ENCODE data around the gene TEX48. TPM values are rescaled to one million over a fixed set of nuclear protein-coding genes. Genes with fewer than 3 reads are reported as not detected.

TEX48 gene
- total RNA-seq, 1 experiment from 2014 or later, result not detected

DNA sequence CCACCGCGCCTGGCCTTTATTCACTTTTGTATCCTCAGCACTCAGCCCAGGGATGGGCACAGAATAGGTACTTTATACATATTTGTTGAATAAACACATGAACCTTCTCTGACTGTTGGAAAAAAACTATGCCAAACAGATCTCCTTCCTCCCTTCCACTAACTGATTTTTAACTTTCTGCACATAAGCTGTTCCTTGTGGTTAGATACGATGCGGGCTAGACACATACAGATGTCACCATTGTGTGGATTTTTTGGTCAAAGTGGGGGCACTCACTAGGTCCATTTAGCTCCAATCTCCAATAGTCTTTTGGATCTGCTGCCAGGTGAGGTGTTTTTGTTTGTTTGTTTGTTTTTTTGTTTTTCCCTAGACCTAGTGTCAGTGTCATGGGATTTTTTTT is 5.1 kb downstream of the TEX48 start:
- no peak for DNase-seq
- no peaks in the 10 kb centered on the region for H3K9me3 Mint-ChIP-seq (ENCODE audit: unreplicated experiment)
- H3K36me3 ChIP-seq (ENCODE audit: control insufficient read depth, insufficient read depth, low read length), result no peaks in the 10 kb centered on the region
- H3K4me1 Mint-ChIP-seq (ENCODE audit: low read depth, unreplicated experiment), result peaks cover 15% of the 10 kb centered on the region
- ChIA-PET CTCF (no interaction called here), POLR2A (no interaction called here)
- peaks cover 9% of the 10 kb centered on the region for H3K27me3 Mint-ChIP-seq (ENCODE audit: insufficient read depth, unreplicated experiment)
- H3K27me3 ChIP-seq (replicated peaks; ENCODE audit: control insufficient read depth, insufficient read depth, low read length), result no peaks in the 10 kb centered on the region
- H3K36me3 Mint-ChIP-seq (ENCODE audit: insufficient read depth, unreplicated experiment), result no peaks in the 10 kb centered on the region
- BruUV-seq (replicated peaks), result no TSS peak
- no peaks in the 10 kb centered on the region; the same call in 1 of the 2 replicates for H3K4me1 ChIP-seq
- H3K4me3 Mint-ChIP-seq (ENCODE audit: unreplicated experiment), result no peak overlapping the region
- no peaks in the 10 kb centered on the region for H3K9me3 ChIP-seq
- no peak overlapping the region for H3K27ac Mint-ChIP-seq (ENCODE audit: unreplicated experiment)
- intact Hi-C loops (cut with micrococcal nuclease; ENCODE audit: unreplicated experiment), result no loop called here
- TF ChIP-seq, protein P1, sequence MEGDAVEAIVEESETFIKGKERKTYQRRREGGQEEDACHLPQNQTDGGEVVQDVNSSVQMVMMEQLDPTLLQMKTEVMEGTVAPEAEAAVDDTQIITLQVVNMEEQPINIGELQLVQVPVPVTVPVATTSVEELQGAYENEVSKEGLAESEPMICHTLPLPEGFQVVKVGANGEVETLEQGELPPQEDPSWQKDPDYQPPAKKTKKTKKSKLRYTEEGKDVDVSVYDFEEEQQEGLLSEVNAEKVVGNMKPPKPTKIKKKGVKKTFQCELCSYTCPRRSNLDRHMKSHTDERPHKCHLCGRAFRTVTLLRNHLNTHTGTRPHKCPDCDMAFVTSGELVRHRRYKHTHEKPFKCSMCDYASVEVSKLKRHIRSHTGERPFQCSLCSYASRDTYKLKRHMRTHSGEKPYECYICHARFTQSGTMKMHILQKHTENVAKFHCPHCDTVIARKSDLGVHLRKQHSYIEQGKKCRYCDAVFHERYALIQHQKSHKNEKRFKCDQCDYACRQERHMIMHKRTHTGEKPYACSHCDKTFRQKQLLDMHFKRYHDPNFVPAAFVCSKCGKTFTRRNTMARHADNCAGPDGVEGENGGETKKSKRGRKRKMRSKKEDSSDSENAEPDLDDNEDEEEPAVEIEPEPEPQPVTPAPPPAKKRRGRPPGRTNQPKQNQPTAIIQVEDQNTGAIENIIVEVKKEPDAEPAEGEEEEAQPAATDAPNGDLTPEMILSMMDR (IDR thresholded peaks at IDR 0.05; ENCODE audit: insufficient read depth in 1 of 2, low read depth in 1 of 2, low read length in 1 of 2, severe bottlenecking in 1 of 2, unreplicated experiment in 1 of 2), result no peak
- H3K4me3 ChIP-seq (ENCODE audit: low read depth, low read length), result no peak overlapping the region

- CTCF ChIA-PET, result no interaction called here
- peaks cover 9% of the 10 kb centered on the region for H3K4me1 Mint-ChIP-seq (ENCODE audit: low read depth, unreplicated experiment)
- H3K9me3 Mint-ChIP-seq (ENCODE audit: unreplicated experiment), result no peaks in the 10 kb centered on the region
- Histone ChIP-seq H3K4me1 (no peaks in the 10 kb centered on the region; the same call in 1 of the 2 replicates), H3K9me3 (no peaks in the 10 kb centered on the region), H3K4me3 (ENCODE audit: low read depth, low read length) (no peak overlapping the region), H3K36me3 (ENCODE audit: control insufficient read depth, insufficient read depth, low read length) (no peaks in the 10 kb centered on the region), H3K27me3 (replicated peaks; ENCODE audit: control insufficient read depth, insufficient read depth, low read length) (no peaks in the 10 kb centered on the region)
- H3K27ac Mint-ChIP-seq (ENCODE audit: unreplicated experiment), result no peak overlapping the region
- no TSS peak for BruUV-seq (replicated peaks)
- H3K4me3 Mint-ChIP-seq (ENCODE audit: unreplicated experiment), result no peak overlapping the region
- intact Hi-C loops (cut with micrococcal nuclease; ENCODE audit: unreplicated experiment), result no loop called here
- H3K27me3 Mint-ChIP-seq (ENCODE audit: insufficient read depth, unreplicated experiment), result peaks cover 9% of the 10 kb centered on the region
- TF ChIP-seq, protein P1 (IDR thresholded peaks at IDR 0.05; ENCODE audit: insufficient read depth in 1 of 2, low read depth in 1 of 2, low read length in 1 of 2, severe bottlenecking in 1 of 2, unreplicated experiment in 1 of 2), result no peak
- POLR2A ChIA-PET, result no interaction called here
- no peak for DNase-seq
- no peaks in the 10 kb centered on the region for H3K36me3 Mint-ChIP-seq (ENCODE audit: insufficient read depth, unreplicated experiment)
Observed at GRCh38 chr9:114674798-114675540, 7.0 kb downstream of the TEX48 start.

- Histone ChIP-seq H3K4me1 (no peaks in the 10 kb centered on the region; the same call in 1 of the 2 replicates), H3K4me3 (ENCODE audit: low read depth, low read length) (no peak overlapping the region), H3K9me3 (no peaks in the 10 kb centered on the region), H3K27me3 (replicated peaks; ENCODE audit: control insufficient read depth, insufficient read depth, low read length) (no peaks in the 10 kb centered on the region), H3K36me3 (ENCODE audit: control insufficient read depth, insufficient read depth, low read length) (no peaks in the 10 kb centered on the region)
- POLR2A ChIA-PET, result no interaction called here
- intact Hi-C loops (cut with micrococcal nuclease; ENCODE audit: unreplicated experiment), result no loop called here
- BruUV-seq (replicated peaks), result no TSS peak
- peaks cover 9% of the 10 kb centered on the region for H3K27me3 Mint-ChIP-seq (ENCODE audit: insufficient read depth, unreplicated experiment)
- peaks cover 9% of the 10 kb centered on the region for H3K4me1 Mint-ChIP-seq (ENCODE audit: low read depth, unreplicated experiment)
- TF ChIP-seq, protein P1 (IDR thresholded peaks at IDR 0.05; ENCODE audit: insufficient read depth in 1 of 2, low read depth in 1 of 2, low read length in 1 of 2, severe bottlenecking in 1 of 2, unreplicated experiment in 1 of 2), result no peak
- no peak overlapping the region for H3K27ac Mint-ChIP-seq (ENCODE audit: unreplicated experiment)
- no peak for DNase-seq
- no peaks in the 10 kb centered on the region for H3K36me3 Mint-ChIP-seq (ENCODE audit: insufficient read depth, unreplicated experiment)
- H3K9me3 Mint-ChIP-seq (ENCODE audit: unreplicated experiment), result no peaks in the 10 kb centered on the region
- H3K4me3 Mint-ChIP-seq (ENCODE audit: unreplicated experiment), result no peak overlapping the region
- CTCF ChIA-PET, result no interaction called here
Observed at GRCh38 chr9:114674076-114674797, 7.8 kb downstream of the TEX48 start.

Measured in Caco-2 (cell line).